K562 (cell line): ENCODE results near the gene SLC25A28. TPM values are rescaled to one million over a fixed set of nuclear protein-coding genes. Genes with fewer than 3 reads are reported as not detected.

Experiments used
- ATAC-seq: fragments of 200-7000 bp; cut with Tn5 transposase; 3 replicates; pipeline ENCODE4 v1.9.1; 2020; ENCODE audit warnings: moderate library complexity
- BruUV-seq: library from RNA; stranded (reverse); fragments of 400-500 nt; replicated peaks from 2 replicates; lab custom pipeline; 2021; lab: Mats Ljungman, UMichigan
- CTCF ChIA-PET: fragments of 300-600 bp; formaldehyde crosslinking; extraction: SDS; loops from one replicate; lab custom pipeline; 2021; ENCODE audit warnings: low intra/inter-chr PET ratio; lab: Yijun Ruan, JAX
- POLR2A ChIA-PET: fragments of 300-600, 350-650 bp; sonication (Branson Sonifier 250); formaldehyde crosslinking; extraction: SDS; loops from one replicate; lab custom pipeline; 2021; ENCODE audit warnings: antibody characterized with exemption, inconsistent platforms; lab: Yijun Ruan, JAX
- DNase-seq, 4 experiments: peaks; one replicate each; pipeline versions ENCODE4 v3.0.0 to v3.0.0-alpha.2; 2011 to 2018; ENCODE audit warnings: low spot score in 3 of 4, mixed read lengths in 3 of 4; ENCODE audit errors: extremely low read depth in 1 of 4
- FAIRE-seq: peaks from 2 replicates; lab custom pipeline; 2011; peaks lifted over from hg19 to GRCh38; lab: Jason Lieb, UNC
- H2AFZ ChIP-seq: 2 replicates; pipeline ENCODE4 v1.6.0; 2011; ENCODE audit warnings: low read depth, low read length, control low read depth, inconsistent platforms
- H3K27ac ChIP-seq: fragments of 200-600 bp; 3 replicates; pipeline ENCODE4 v1.8.0; 2011; ENCODE audit warnings: low read depth, mild to moderate bottlenecking, control low read depth, inconsistent platforms, low read length, moderate library complexity, mixed read lengths; ENCODE audit errors: extremely low read depth
- H3K27me3 ChIP-seq, 2 experiments: fragments of 300-600 bp in 1 of 2; 2 replicates in 1 of 2; 3 replicates in 1 of 2; pipeline versions ENCODE4 v1.6.0 to v1.8.0; 2011; ENCODE audit warnings: inconsistent platforms in 2 of 2, low read length in 2 of 2, mild to moderate bottlenecking in 1 of 2, mixed read lengths in 1 of 2, moderate library complexity in 1 of 2; ENCODE audit not compliant: control insufficient read depth in 2 of 2, insufficient read depth in 2 of 2
- H3K36me3 ChIP-seq: fragments of 300-600 bp; 3 replicates; pipeline ENCODE4 v1.8.0; 2011; ENCODE audit warnings: mild to moderate bottlenecking, low read length, inconsistent platforms; ENCODE audit not compliant: control insufficient read depth, insufficient read depth
- H3K4me1 ChIP-seq, 2 experiments: fragments of 200-600 bp in 1 of 2; replicated peaks in 1 of 2; 2 replicates in 1 of 2; 3 replicates in 1 of 2; pipeline versions ENCODE4 v1.5.1 to v1.8.0; 2011; ENCODE audit warnings: inconsistent platforms in 2 of 2, low read length in 2 of 2, mild to moderate bottlenecking in 1 of 2, mixed read lengths in 1 of 2, moderate library complexity in 1 of 2; ENCODE audit not compliant: control insufficient read depth in 2 of 2, insufficient read depth in 2 of 2
- H3K4me2 ChIP-seq: 2 replicates; pipeline ENCODE4 v1.6.1; 2011; ENCODE audit warnings: low read length, control low read depth, inconsistent platforms, mixed read lengths; ENCODE audit not compliant: insufficient read depth
- H3K4me3 ChIP-seq: fragments of 200-600 bp; sonication (generic), shearing (Covaris generic); 2 replicates; pipeline ENCODE4 v1.5.1; 2016; ENCODE audit warnings: control low read depth, inconsistent platforms
- H3K79me2 ChIP-seq: fragments of 200-600 bp; 3 replicates; pipeline ENCODE4 v1.8.0; 2011; ENCODE audit warnings: low read length, inconsistent platforms; ENCODE audit not compliant: control insufficient read depth, insufficient read depth
- H3K9ac ChIP-seq, 2 experiments: 2 replicates each; pipeline versions ENCODE4 v1.6.0 to v1.6.1; 2011; ENCODE audit warnings: low read depth in 2 of 2, low read length in 2 of 2, control low read depth in 1 of 2, inconsistent platforms in 1 of 2, mild to moderate bottlenecking in 1 of 2, mixed read lengths in 1 of 2; ENCODE audit not compliant: insufficient read depth in 1 of 2
- H3K9me1 ChIP-seq: one replicate; pipeline ENCODE4 v1.6.0; 2011; ENCODE audit warnings: inconsistent platforms, mild to moderate bottlenecking, low read length, moderate library complexity; ENCODE audit not compliant: control insufficient read depth, insufficient read depth
- H3K9me3 ChIP-seq: replicated peaks from 2 replicates; pipeline ENCODE4 v1.5.1; 2011; ENCODE audit warnings: low read depth, low read length, inconsistent platforms; ENCODE audit not compliant: control insufficient read depth, insufficient read depth
- H4K20me1 ChIP-seq: replicated peaks from 2 replicates; pipeline ENCODE4 v1.6.1; 2011; ENCODE audit warnings: low read length, inconsistent platforms, mixed read lengths; ENCODE audit not compliant: control insufficient read depth, insufficient read depth
- CHAMP1 ChIP-seq: fragments of 450-650 bp; IDR thresholded peaks from 2 replicates; pipeline ENCODE4 v1.6.1; 2016; ENCODE audit warnings: mild to moderate bottlenecking
- KDM1A ChIP-seq, 2 experiments: fragments of 450-650 bp; IDR thresholded peaks; 2 replicates each; pipeline ENCODE4 v1.6.1; 2016; ENCODE audit warnings: mild to moderate bottlenecking in 2 of 2
- TOE1 ChIP-seq, 2 experiments: fragments of 450-650 bp in 1 of 2; sonication (generic) in 1 of 2; formaldehyde crosslinking in 1 of 2; IDR thresholded peaks; 2 replicates each; pipeline versions ENCODE4 v1.7.1 to v1.8.0; 2016 to 2022; ENCODE audit warnings: borderline replicate concordance in 2 of 2, mild to moderate bottlenecking in 2 of 2, antibody characterized with exemption in 1 of 2, inconsistent platforms in 1 of 2, low read depth in 1 of 2, missing genetic modification reagents in 1 of 2, moderate library complexity in 1 of 2
- ZNF217 ChIP-seq: sonication (generic); formaldehyde crosslinking; IDR thresholded peaks from 2 replicates; pipeline ENCODE4 v1.8.0; 2022; ENCODE audit warnings: mild to moderate bottlenecking, missing genetic modification reagents
- ZNF316 ChIP-seq: fragments of 450-650 bp; IDR thresholded peaks from 2 replicates; pipeline ENCODE4 v1.6.1; 2016
- WGBS: fragments of 100-300 bp; shearing (Covaris generic); methylation state at CpG from one replicate; pipeline ENCODE4 v1.1.6; 2016; ENCODE audit warnings: low coverage, mixed read lengths; ENCODE audit not compliant: insufficient coverage; ENCODE audit errors: missing lambda C conversion rate; 5-methylcytosine and 5-hydroxymethylcytosine counted together
- in situ Hi-C: fragments of 300-500 bp; cut with MboI; formaldehyde crosslinking; loops from 4 replicates; pipeline ENCODE4 v1.15.0; 2018; ENCODE audit warnings: inconsistent platforms, mixed read lengths
- intact Hi-C: fragments of 100-400 bp; cut with micrococcal nuclease; formaldehyde crosslinking; loops from 2 replicates; pipeline ENCODE4 v1.14.2; 2022
- polyA plus RNA-seq, 8 experiments: library from polyadenylated mRNA; depleted of rRNA in 4 of 8; stranded (reverse) in 5 of 8; unstranded in 3 of 8; fragments of >200 nt; fragmentation: Nextera tagmentation in 2 of 8; fragmentation: Illumina TruSeq in 1 of 8; extraction: Ambion mirVana in 2 of 8; extraction: Trizol in 1 of 8; gene quantifications; 2 replicates each; pipeline versions ENCODE4 v1.2.1 to v1.2.3, GENCODE V29; 2011 to 2014; ENCODE audit warnings: inconsistent platforms in 1 of 8, missing spikeins in 1 of 8
- total RNA-seq, 7 experiments: library from RNA; depleted of rRNA in 6 of 7; stranded (reverse); fragments of >200 nt in 6 of 7; fragmentation: Illumina TruSeq in 2 of 7; extraction: Trizol in 2 of 7; gene quantifications; 2 replicates each; pipeline versions ENCODE4 v1.2.1 to v1.2.3, GENCODE V29; 2011 to 2021; ENCODE audit warnings: low replicate concordance in 1 of 7

Gene SLC25A28
- total and polyA plus RNA-seq, 9 of the 15 experiments (the other 6 are each of a cell fraction or from before 2014, with no cell fraction given) = 6.2 to 32.3 (median 18.8) TPM

GRCh38 chr10:99579971-99580370 is 40.3 kb downstream of the SLC25A28 start:
- Histone ChIP-seq H3K4me1 (peaks cover 0 to 2% of the 10 kb centered on the region in 2 experiments; a peak in 1 of 5 replicates), H3K4me2 (no peak overlapping the region), H4K20me1 (no peaks in the 10 kb centered on the region), H3K79me2 (no peaks in the 10 kb centered on the region), H3K27me3 (peaks cover 16 to 41% of the 10 kb centered on the region in 2 experiments), H3K4me3 (no peak overlapping the region), H2AFZ (no peak overlapping the region), H3K9me1 (no peaks in the 10 kb centered on the region), H3K36me3 (no peaks in the 10 kb centered on the region), H3K27ac (no peak overlapping the region), H3K9me3 (no peaks in the 10 kb centered on the region), H3K9ac (no peak overlapping the region)
- FAIRE-seq = no peak
- 0% methylated on average over 1 of the region's 1 CpG for WGBS
- no TSS peak for BruUV-seq
- ChIA-PET CTCF (no interaction called here), POLR2A (no interaction called here)
- in situ Hi-C loops (no loop called here), intact Hi-C loops (no loop called here)
- TF ChIP-seq KDM1A (IDR thresholded peaks at IDR 0.05) (no peak), ZNF316 (no peak), ZNF217 (CRISPR knock-in tag) (no peak), TOE1 (IDR thresholded peaks at IDR 0.05; ENCODE audit: borderline replicate concordance) (no peak), TOE1 (CRISPR knock-in tag; IDR thresholded peaks at IDR 0.05; ENCODE audit: borderline replicate concordance, low read depth) (no peak), CHAMP1 (no peak)
- no peak for ATAC-seq
- no peak for DNase-seq
